MM.1S (cell line): ENCODE data around the gene EFCAB14.

Experiments used
- DNase-seq: peaks from one replicate; pipeline ENCODE4 v3.0.0-alpha.2; 2015
- H2AFZ ChIP-seq: fragments of 300-600 bp; sonication (generic); 2 replicates; pipeline ENCODE4 v1.6.0; 2016; ENCODE audit warnings: antibody characterized with exemption, low read length
- H3F3A ChIP-seq: fragments of 300-600 bp; sonication (generic); 2 replicates; pipeline ENCODE4 v1.6.1; 2016; ENCODE audit warnings: mild to moderate bottlenecking, antibody characterized with exemption, low read length, moderate library complexity, mixed read lengths; ENCODE audit not compliant: insufficient read depth
- H3K27ac ChIP-seq: fragments of 300-600 bp; sonication (generic); 2 replicates; pipeline ENCODE4 v1.5.1; 2016; ENCODE audit warnings: mild to moderate bottlenecking, low read length
- H3K27me3 ChIP-seq: fragments of 300-600 bp; sonication (generic); replicated peaks from 2 replicates; pipeline ENCODE4 v1.6.0; 2016; ENCODE audit warnings: low read length; ENCODE audit not compliant: insufficient read depth
- H3K36me3 ChIP-seq: fragments of 300-600 bp; sonication (generic); replicated peaks from 2 replicates; pipeline ENCODE4 v1.6.1; 2016; ENCODE audit warnings: mild to moderate bottlenecking, low read length, mixed read lengths; ENCODE audit not compliant: insufficient read depth
- H3K4me1 ChIP-seq: fragments of 300-600 bp; sonication (generic); 2 replicates; pipeline ENCODE4 v1.6.1; 2016; ENCODE audit warnings: low read length, mixed read lengths
- H3K4me2 ChIP-seq: fragments of 300-600 bp; sonication (generic); 2 replicates; pipeline ENCODE4 v1.6.0; 2016; ENCODE audit warnings: low read depth, low read length
- H3K4me3 ChIP-seq: fragments of 300-600 bp; sonication (generic); 2 replicates; pipeline ENCODE4 v1.5.1; 2016; ENCODE audit warnings: low read length, mixed read lengths
- H3K79me2 ChIP-seq: fragments of 300-600 bp; sonication (generic); 2 replicates; pipeline ENCODE4 v1.6.1; 2016; ENCODE audit warnings: mixed run types, low read length, mixed read lengths
- H3K9ac ChIP-seq: fragments of 300-600 bp; sonication (generic); 2 replicates; pipeline ENCODE4 v1.6.1; 2016; ENCODE audit warnings: low read length, mixed read lengths
- H3K9me2 ChIP-seq: fragments of 300-600 bp; sonication (generic); replicated peaks from 2 replicates; pipeline ENCODE4 v1.6.1; 2016; ENCODE audit warnings: mild to moderate bottlenecking, low read length, mixed read lengths; ENCODE audit not compliant: insufficient read depth
- H3K9me3 ChIP-seq: fragments of 300-600 bp; sonication (generic); replicated peaks from 2 replicates; pipeline ENCODE4 v1.6.1; 2016; ENCODE audit warnings: mild to moderate bottlenecking, low read length, mixed read lengths; ENCODE audit not compliant: insufficient read depth
- H4K20me1 ChIP-seq: fragments of 300-600 bp; sonication (generic); 2 replicates; pipeline ENCODE4 v1.6.1; 2016; ENCODE audit warnings: mild to moderate bottlenecking, low read length, moderate library complexity, mixed read lengths; ENCODE audit not compliant: insufficient read depth
- CTCF ChIP-seq: fragments of 300-600 bp; sonication (generic); IDR thresholded peaks from 2 replicates; pipeline ENCODE4 v1.5.1; 2016; ENCODE audit warnings: antibody characterized with exemption, low read length, mixed read lengths
- EZH2 ChIP-seq: fragments of 300-600 bp; sonication (generic); optimal IDR thresholded peaks from 2 replicates; pipeline ENCODE3; 2017; ENCODE audit warnings: low read depth, mild to moderate bottlenecking, antibody characterized with exemption, low read length, mixed read lengths
- EZH2phosphoT487 ChIP-seq: fragments of 300-600 bp; sonication (generic); IDR thresholded peaks from 2 replicates; pipeline ENCODE4 v1.6.1; 2018; ENCODE audit warnings: antibody characterized with exemption, low read length

The EFCAB14 gene

GRCh38 chr1:46718727-46719622, at the start of gene EFCAB14:
TSS of gene EFCAB14 (minus strand) at chr1:46719114. CDS start at chr1:46718087, 1,027 bp downstream.
- Histone ChIP-seq H3K9me2 (no peaks in the 10 kb centered on the region), H3K4me1 (peaks cover 17% of the 10 kb centered on the region), H3F3A (no peaks in the 10 kb centered on the region), H4K20me1 (0 out of 2 replicates have a peak, but pooled peaks cover 4% of the 10 kb centered on the region), H3K9ac (peak within 1 kb of the TSS; percentile 94), H3K9me3 (no peaks in the 10 kb centered on the region), H3K4me2 (peak within 1 kb of the TSS; percentile 81), H3K27ac (peak within 1 kb of the TSS; percentile 47), H3K36me3 (no peaks in the 10 kb centered on the region), H2AFZ (peak within 1 kb of the TSS; percentile 85), H3K27me3 (no peaks in the 10 kb centered on the region), H3K79me2 (peaks cover 31% of the 10 kb centered on the region), H3K4me3 (peak within 1 kb of the TSS; percentile 98)
- TF ChIP-seq EZH2 (no peak), CTCF (no peak), EZH2phosphoT487 (no peak)
- peak; percentile 98 for DNase-seq

- Histone ChIP-seq H3K79me2 (no peaks in the 10 kb centered on the region), H3F3A (no peaks in the 10 kb centered on the region), H3K4me3 (no peak overlapping the region), H2AFZ (no peak overlapping the region), H3K9me2 (no peaks in the 10 kb centered on the region), H4K20me1 (no peaks in the 10 kb centered on the region), H3K36me3 (no peaks in the 10 kb centered on the region), H3K27me3 (no peaks in the 10 kb centered on the region), H3K9me3 (no peaks in the 10 kb centered on the region), H3K9ac (no peak overlapping the region), H3K27ac (no peak overlapping the region), H3K4me1 (no peaks in the 10 kb centered on the region), H3K4me2 (no peak overlapping the region)
- no peak for DNase-seq
- no peak for TF ChIP-seq CTCF
- TF ChIP-seq EZH2, result no peak
- TF ChIP-seq EZH2phosphoT487, result no peak
These were observed 49.5 kb upstream of the EFCAB14 start for GRCh38 chr1:46768445-46768844.

- no peak overlapping the region for H3K27ac ChIP-seq
- H3K9ac ChIP-seq, result no peak overlapping the region
- no peak overlapping the region for H3K4me2 ChIP-seq
- H4K20me1 ChIP-seq, result no peaks in the 10 kb centered on the region
- no peaks in the 10 kb centered on the region for H3K27me3 ChIP-seq
- no peaks in the 10 kb centered on the region for H3K9me3 ChIP-seq
- no peaks in the 10 kb centered on the region for H3K36me3 ChIP-seq
- no peaks in the 10 kb centered on the region for H3K9me2 ChIP-seq
- no peaks in the 10 kb centered on the region for H3F3A ChIP-seq
- DNase-seq, result no peak
- no peaks in the 10 kb centered on the region for H3K79me2 ChIP-seq
- H3K4me1 ChIP-seq, result no peaks in the 10 kb centered on the region
- H3K4me3 ChIP-seq, result no peak overlapping the region
- TF ChIP-seq EZH2 (no peak), EZH2phosphoT487 (no peak), CTCF (no peak)
- H2AFZ ChIP-seq, result no peak overlapping the region
These were observed 48.9 kb upstream of the EFCAB14 start for GRCh38 chr1:46767649-46768282.
